GM13977 (cell line): Measurements from ENCODE around the gene TEX101.
"Not testable (repeated sequence)": the region's sequence is repeated elsewhere in the genome, so short reads cannot be mapped to it uniquely, and the experiment has no call there.

Experiments
- DNase-seq: peaks from one replicate; pipeline ENCODE4 v3.0.0; 2012; ENCODE audit warnings: low spot score
- in situ Hi-C: fragments of 300-500 bp; cut with MboI; formaldehyde crosslinking; loops from one replicate; pipeline ENCODE4 v1.12.0; 2022; ENCODE audit warnings: low sequenced_read_pairs, low pct_unique_long_range_greater_than_20kb, mixed read lengths, inconsistent platforms; ENCODE audit not compliant: unreplicated experiment
- TF ChIP-seq, protein P1 (sequence below): IDR thresholded peaks from 2 replicates; pipeline ENCODE4 v1.5.1; 2012; ENCODE audit warnings: mild to moderate bottlenecking, control low read depth; ENCODE audit not compliant: insufficient read depth; ENCODE audit errors: extremely low read depth, missing control alignments

TEX101 gene

DNA sequence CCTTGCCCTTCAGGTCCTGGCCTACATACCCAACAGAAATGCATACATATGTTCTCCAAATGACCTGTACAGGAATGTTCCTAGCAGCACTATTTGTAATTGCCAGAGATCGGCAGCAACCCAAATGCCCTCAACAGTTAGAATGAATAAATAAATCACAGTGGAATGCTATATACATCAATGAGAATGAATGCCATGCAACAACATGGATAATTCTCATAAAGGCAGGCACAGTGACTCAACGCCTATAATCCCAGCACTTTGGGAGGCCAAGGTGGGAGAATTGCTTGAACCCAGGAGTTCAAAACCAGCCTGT lies 18.6 kb downstream of the TEX101 start:
- no peak for DNase-seq

DNA sequence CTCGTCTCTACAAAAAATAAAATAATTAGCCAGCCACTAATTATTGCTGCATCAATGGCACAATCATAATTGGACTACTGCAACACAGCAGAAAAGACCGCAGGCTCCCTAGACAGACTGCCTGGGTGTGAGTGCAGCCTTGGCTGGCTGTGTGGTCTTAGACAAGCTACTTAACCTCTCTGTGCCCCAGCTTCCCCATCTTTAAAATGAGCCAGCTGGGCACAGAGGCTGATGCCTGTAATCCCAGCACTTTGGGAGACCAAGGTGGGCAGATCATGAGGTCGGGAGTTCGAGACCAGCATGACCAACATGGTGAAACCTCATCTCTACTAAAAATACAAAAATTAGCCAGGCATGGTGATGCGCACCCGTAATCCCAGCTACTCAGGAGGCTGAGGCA lies 19.0 kb downstream of the TEX101 start:
- TF ChIP-seq, protein P1, sequence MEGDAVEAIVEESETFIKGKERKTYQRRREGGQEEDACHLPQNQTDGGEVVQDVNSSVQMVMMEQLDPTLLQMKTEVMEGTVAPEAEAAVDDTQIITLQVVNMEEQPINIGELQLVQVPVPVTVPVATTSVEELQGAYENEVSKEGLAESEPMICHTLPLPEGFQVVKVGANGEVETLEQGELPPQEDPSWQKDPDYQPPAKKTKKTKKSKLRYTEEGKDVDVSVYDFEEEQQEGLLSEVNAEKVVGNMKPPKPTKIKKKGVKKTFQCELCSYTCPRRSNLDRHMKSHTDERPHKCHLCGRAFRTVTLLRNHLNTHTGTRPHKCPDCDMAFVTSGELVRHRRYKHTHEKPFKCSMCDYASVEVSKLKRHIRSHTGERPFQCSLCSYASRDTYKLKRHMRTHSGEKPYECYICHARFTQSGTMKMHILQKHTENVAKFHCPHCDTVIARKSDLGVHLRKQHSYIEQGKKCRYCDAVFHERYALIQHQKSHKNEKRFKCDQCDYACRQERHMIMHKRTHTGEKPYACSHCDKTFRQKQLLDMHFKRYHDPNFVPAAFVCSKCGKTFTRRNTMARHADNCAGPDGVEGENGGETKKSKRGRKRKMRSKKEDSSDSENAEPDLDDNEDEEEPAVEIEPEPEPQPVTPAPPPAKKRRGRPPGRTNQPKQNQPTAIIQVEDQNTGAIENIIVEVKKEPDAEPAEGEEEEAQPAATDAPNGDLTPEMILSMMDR, result no peak
- in situ Hi-C loops, result no loop called here
- DNase-seq, result no peak

More for the DNA sequence above, 18.6 kb downstream of the TEX101 start:
- TF ChIP-seq, protein P1, result no peak
- in situ Hi-C loops, result no loop called here

DNA sequence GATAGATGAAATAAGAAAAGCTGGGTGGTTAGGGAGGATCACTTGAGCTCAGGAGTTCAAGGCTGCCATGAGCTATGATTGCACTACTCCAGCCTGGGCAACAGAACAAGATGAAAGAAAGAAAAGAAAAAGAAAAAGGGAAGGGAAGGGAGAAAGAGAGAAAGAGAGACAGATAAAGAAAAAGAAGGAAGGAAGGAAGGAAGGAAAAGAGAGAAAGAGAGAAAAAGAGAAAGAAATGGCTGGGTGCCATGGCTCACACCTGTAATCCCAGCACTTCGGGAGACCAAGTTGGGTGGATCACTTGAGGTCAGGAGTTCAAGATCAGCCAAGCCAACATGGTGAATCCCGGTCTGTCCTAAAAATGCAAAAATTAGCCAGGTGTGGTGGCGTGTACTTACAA lies 21.1 kb downstream of the TEX101 start:
- in situ Hi-C loops, result no loop called here
- TF ChIP-seq, protein P1, result no peak
- no peak for DNase-seq

DNA sequence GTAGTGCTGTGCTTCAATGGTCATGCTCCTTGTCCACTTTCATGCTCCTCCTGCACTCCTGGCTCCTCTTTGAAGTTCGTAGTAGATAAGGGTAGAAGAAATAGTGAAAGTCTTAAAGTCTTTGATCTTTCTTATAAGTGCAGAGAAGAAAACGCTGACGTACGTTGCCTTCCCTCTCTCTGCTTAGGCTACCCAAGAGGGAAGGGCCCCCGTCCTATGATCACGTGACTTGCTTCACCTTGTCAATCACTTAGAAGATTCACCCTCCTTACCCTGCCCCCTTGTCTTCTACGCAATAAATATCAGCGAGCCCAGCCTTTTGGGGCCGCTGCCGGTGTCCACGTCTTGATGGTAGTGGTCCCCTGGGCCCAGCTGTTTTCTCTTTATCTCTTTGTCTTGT lies 22.6 kb downstream of the TEX101 start:
- in situ Hi-C loops, DNase-seq: not testable (repeated sequence)

DNA sequence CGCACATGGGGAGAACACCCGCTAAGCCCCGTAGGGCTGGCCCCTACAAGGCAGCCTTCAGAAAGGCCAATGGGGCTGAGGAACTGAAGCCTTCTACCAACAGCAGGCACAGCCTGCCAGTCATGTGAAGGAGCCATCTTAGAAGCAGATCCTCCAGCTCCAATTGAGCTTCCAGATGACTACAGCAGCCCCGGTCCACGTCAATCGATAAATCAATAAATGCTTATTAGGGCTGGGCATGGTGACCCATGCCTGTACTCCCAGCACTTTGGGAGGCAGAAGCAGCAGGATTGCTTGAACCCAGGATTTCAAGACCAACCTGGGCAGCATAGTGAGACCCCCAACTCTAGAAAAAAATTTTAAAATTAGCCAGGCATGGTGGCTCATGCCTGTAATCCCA lies 23.0 kb downstream of the TEX101 start:
- in situ Hi-C loops, result no loop called here
- DNase-seq, result no peak
- TF ChIP-seq, protein P1, result no peak

GRCh38 chr19:43438291-43439031 lies 23.8 kb downstream of the TEX101 start:
- in situ Hi-C loops, result no loop called here
- DNase-seq, result no peak
- TF ChIP-seq, protein P1, result no peak

GRCh38 chr19:43439032-43439708 lies 24.5 kb downstream of the TEX101 start:
- no peak for DNase-seq
- in situ Hi-C loops, result no loop called here

More at GRCh38 chr19:43439032-43439708, 24.5 kb downstream of the TEX101 start:
- TF ChIP-seq, protein P1, result no peak
